Left lung (tissue), 10 donors: Measurements from ENCODE around the gene MICAL3. TPM values are rescaled to one million over a fixed set of nuclear protein-coding genes. Genes with fewer than 3 reads are reported as not detected.
"Not testable (repeated sequence)": the region's sequence is repeated elsewhere in the genome, so short reads cannot be mapped to it uniquely, and the experiment has no call there.

Experiments
- ATAC-seq: fragments of 200-7000 bp; cut with Tn5 transposase; one replicate; pipeline ENCODE4 v1.9.1; 2020; ENCODE audit warnings: moderate library complexity
- DNase-seq, 4 donors: peaks; one replicate each; pipeline ENCODE4 v3.0.0-alpha.2; 2013 to 2020
- H3K27ac ChIP-seq, 2 donors: fragments of 200-600 bp; sonication (generic) in 1 of 2; one replicate each; pipeline versions ENCODE4 v1.5.0 to v1.8.0; 2020 to 2021
- H3K27me3 ChIP-seq, 2 donors: fragments of 200-600 bp; sonication (generic) in 1 of 2; one replicate each; pipeline versions ENCODE4 v1.5.0 to v1.8.0; 2020 to 2021
- H3K36me3 ChIP-seq, 2 donors: fragments of 200-600 bp; sonication (generic) in 1 of 2; one replicate each; pipeline versions ENCODE4 v1.5.0 to v1.8.0; 2020 to 2021
- H3K4me1 ChIP-seq, 2 donors: fragments of 200-600 bp; one replicate each; pipeline ENCODE4 v1.8.0; 2021
- H3K4me3 ChIP-seq, 2 donors: fragments of 200-600 bp; sonication (generic) in 1 of 2; one replicate each; pipeline versions ENCODE4 v1.5.0 to v1.8.0; 2020 to 2021; ENCODE audit warnings: mild to moderate bottlenecking in 1 of 2
- H3K9me3 ChIP-seq, 2 donors: fragments of 200-600 bp; sonication (generic) in 1 of 2; one replicate each; pipeline versions ENCODE4 v1.5.0 to v1.8.0; 2020 to 2021
- CTCF ChIP-seq, 2 donors: fragments of 200-600 bp; sonication (generic) in 1 of 2; IDR thresholded peaks; one replicate each; pipeline versions ENCODE4 v1.5.0 to v1.8.0; 2021; ENCODE audit warnings: antibody characterized with exemption in 2 of 2
- intact Hi-C, 2 donors: fragments of 100-400 bp; cut with DNase I; formaldehyde crosslinking; loops; one replicate each; pipeline versions ENCODE4 v1.11.2 to v1.14.2; 2022
- polyA plus RNA-seq, 6 donors: library from polyadenylated mRNA; unstranded; fragments of 120-200 nt; gene quantifications; one replicate each; pipeline ENCODE4 v1.2.1, GENCODE V29; 2013; ENCODE audit not compliant: insufficient read length in 6 of 6
- total RNA-seq, 2 donors: library from RNA; stranded (reverse); fragmentation: NEBNext Ultra II Directional; extraction: Animal tissue kit (Norgen Biotek cat#: 25700); gene quantifications; one replicate each; pipeline ENCODE4 v1.2.1, GENCODE V29; 2021
- donor health status: DM: no; HTN: yes; CAD: no.
- donor health status: DM: no; HTN: no; CAD: no.

Gene MICAL3
- total and polyA plus RNA-seq, 8 donors = 24.9 to 64.8 (median 56.2) TPM

- no peak for ATAC-seq
Measured at GRCh38 chr22:18010266-18010665, 14.1 kb downstream of the MICAL3 start.

GRCh38 chr22:18008136-18008535 is 16.2 kb downstream of the MICAL3 start:
- no peaks in the 10 kb centered on the region for H3K36me3 ChIP-seq
- no peaks in the 10 kb centered on the region for H3K4me1 ChIP-seq
- no peak overlapping the region for H3K4me3 ChIP-seq
- H3K27ac ChIP-seq = no peak overlapping the region
- ATAC-seq (no peak), DNase-seq (no peak)
- intact Hi-C loops = no loop called here
- H3K27me3 ChIP-seq = no peaks in the 10 kb centered on the region
- TF ChIP-seq CTCF (IDR thresholded peaks at IDR 0.05) = no peak
- no peaks in the 10 kb centered on the region for H3K9me3 ChIP-seq

More at GRCh38 chr22:18010266-18010665, 14.1 kb downstream of the MICAL3 start:
- Histone ChIP-seq H3K27ac (no peak overlapping the region), H3K9me3 (no peaks in the 10 kb centered on the region), H3K27me3 (no peaks in the 10 kb centered on the region), H3K4me3 (no peak overlapping the region), H3K36me3 (no peaks in the 10 kb centered on the region), H3K4me1 (no peaks in the 10 kb centered on the region)
- DNase-seq = no peak
- intact Hi-C loops = no loop called here
- no peak for TF ChIP-seq CTCF (IDR thresholded peaks at IDR 0.05)

GRCh38 chr22:18005201-18005926 is 19.0 kb downstream of the MICAL3 start:
- TF ChIP-seq CTCF (IDR thresholded peaks at IDR 0.05) = no peak
- intact Hi-C loops = no loop called here
- H3K9me3 ChIP-seq = no peaks in the 10 kb centered on the region
- DNase-seq = no peak
- no peak overlapping the region for H3K4me3 ChIP-seq
- H3K4me1 ChIP-seq = peaks cover 0 to 13% of the 10 kb centered on the region in 2 donors
- no peak overlapping the region for H3K27ac ChIP-seq
- ATAC-seq = no peak
- H3K36me3 ChIP-seq = no peaks in the 10 kb centered on the region
- peaks cover 0 to 23% of the 10 kb centered on the region in 2 donors for H3K27me3 ChIP-seq

GRCh38 chr22:18001894-18002315 is 22.5 kb downstream of the MICAL3 start:
- Histone ChIP-seq H3K4me1 (peaks cover 0 to 20% of the 10 kb centered on the region in 2 donors), H3K27me3 (peaks cover 0 to 32% of the 10 kb centered on the region in 2 donors), H3K4me3 (peak overlapping the region; percentile 62 to 68), H3K27ac (peak overlapping the region; percentile 90 to 93)
- H3K9me3 ChIP-seq, ATAC-seq, H3K36me3 ChIP-seq, intact Hi-C loops, DNase-seq: not testable (repeated sequence)

GRCh38 chr22:18001040-18001893 is 23.1 kb downstream of the MICAL3 start:
- intact Hi-C loops = no loop called here
- ATAC-seq = peak; percentile 98
- peaks cover 0 to 32% of the 10 kb centered on the region in 2 donors for H3K27me3 ChIP-seq

More at GRCh38 chr22:18001040-18001893, 23.1 kb downstream of the MICAL3 start:
- Histone ChIP-seq H3K27ac (peak overlapping the region; percentile 90 to 93), H3K4me3 (peak overlapping the region; percentile 62 to 68), H3K9me3 (no peaks in the 10 kb centered on the region), H3K36me3 (no peaks in the 10 kb centered on the region), H3K4me1 (peaks cover 0 to 20% of the 10 kb centered on the region in 2 donors)
- DNase-seq = peak; percentile 87 to 95 (median 94)
- peak in 1 of 2 donors; percentile 33 for TF ChIP-seq CTCF (IDR thresholded peaks at IDR 0.05)
